Activated B cell treated with CpG ODN at 0.5 μM for 24 hours (primary cell): ENCODE measurements around the gene PRKN. TPM values are rescaled to one million over a fixed set of nuclear protein-coding genes. Genes with fewer than 3 reads are reported as not detected.

Source experiments
- ATAC-seq: fragments of 200-7000 bp; cut with Tn5 transposase; one replicate; pipeline ENCODE4 v1.10.0; 2021; ENCODE audit warnings: low read depth, mild to moderate bottlenecking, moderate library complexity
- CTCF ChIA-PET: fragments of 350-600 bp; sonication (Branson Sonifier 250); formaldehyde crosslinking; loops from one replicate; lab custom pipeline; 2021; ENCODE audit warnings: antibody characterized with exemption; lab: Charles Lee
- POLR2A ChIA-PET: fragments of 350-600 bp; sonication (Branson Sonifier 250); formaldehyde crosslinking; loops from one replicate; lab custom pipeline; 2021; ENCODE audit warnings: antibody characterized with exemption; lab: Charles Lee
- DNase-seq: peaks from one replicate; pipeline ENCODE4 v3.0.0; 2022
- H3K27ac Mint-ChIP-seq: one replicate; pipeline ENCODE4 v1.8.0; 2020; ENCODE audit warnings: mixed read lengths
- H3K27me3 Mint-ChIP-seq: one replicate; pipeline ENCODE4 v1.8.0; 2021; ENCODE audit warnings: mixed read lengths
- H3K36me3 Mint-ChIP-seq: one replicate; pipeline ENCODE4 v1.8.0; 2021; ENCODE audit warnings: low read depth, mixed read lengths
- H3K4me1 Mint-ChIP-seq: one replicate; pipeline ENCODE4 v1.8.0; 2021; ENCODE audit warnings: mixed read lengths
- H3K4me3 Mint-ChIP-seq: one replicate; pipeline ENCODE4 v1.8.0; 2020; ENCODE audit warnings: mild to moderate bottlenecking, mixed read lengths
- H3K9me3 Mint-ChIP-seq: one replicate; pipeline ENCODE4 v1.8.0; 2020; ENCODE audit warnings: mixed read lengths
- CTCF ChIP-seq: fragments of 200-600 bp; IDR thresholded peaks from one replicate; pipeline ENCODE4 v1.8.0; 2022; ENCODE audit warnings: antibody characterized with exemption, mild to moderate bottlenecking
- intact Hi-C: fragments of 100-400 bp; cut with micrococcal nuclease; formaldehyde crosslinking; loops from one replicate; pipeline ENCODE4 v1.15.1; 2024
- total RNA-seq: library from RNA; stranded (reverse); gene quantifications from 2 replicates; pipeline ENCODE4 v1.2.3, GENCODE V29; 2022

The PRKN gene
- total RNA-seq, 1 donor from 2014 or later, result 2.3 TPM

- no peak overlapping the region for H3K27ac Mint-ChIP-seq
- intact Hi-C loops, result no loop called here
- ChIA-PET POLR2A (no interaction called here), CTCF (no interaction called here)
- peaks cover 2% of the 10 kb centered on the region for H3K36me3 Mint-ChIP-seq
- peaks cover 2% of the 10 kb centered on the region for H3K9me3 Mint-ChIP-seq
- H3K4me3 Mint-ChIP-seq, result no peak overlapping the region
- no peaks in the 10 kb centered on the region for H3K4me1 Mint-ChIP-seq
- no peak for DNase-seq
- H3K27me3 Mint-ChIP-seq, result no peaks in the 10 kb centered on the region
- no peak for TF ChIP-seq CTCF
- no peak for ATAC-seq
These were observed 464.9 kb downstream of the PRKN start for GRCh38 chr6:162262466-162263196.

GRCh38 chr6:162261598-162261997 is 466.0 kb downstream of the PRKN start:
- Mint-ChIP-seq H3K4me3 (no peak overlapping the region), H3K27ac (no peak overlapping the region), H3K27me3 (no peaks in the 10 kb centered on the region), H3K9me3 (peaks cover 2% of the 10 kb centered on the region), H3K36me3 (peaks cover 2% of the 10 kb centered on the region), H3K4me1 (no peaks in the 10 kb centered on the region)
- no peak for TF ChIP-seq CTCF
- DNase-seq (no peak), ATAC-seq (no peak)
- POLR2A ChIA-PET, result no interaction called here
- intact Hi-C loops, result no loop called here
- CTCF ChIA-PET, result no interaction called here

GRCh38 chr6:162260027-162260426 is 467.5 kb downstream of the PRKN start:
- no peak for TF ChIP-seq CTCF
- H3K27ac Mint-ChIP-seq, result no peak overlapping the region
- H3K9me3 Mint-ChIP-seq, result peaks cover 2% of the 10 kb centered on the region
- ATAC-seq (no peak), DNase-seq (no peak)
- H3K4me1 Mint-ChIP-seq, result no peaks in the 10 kb centered on the region
- H3K27me3 Mint-ChIP-seq, result no peaks in the 10 kb centered on the region
- H3K36me3 Mint-ChIP-seq, result peaks cover 2% of the 10 kb centered on the region
- intact Hi-C loops, result no loop called here
- ChIA-PET CTCF (no interaction called here), POLR2A (no interaction called here)
- no peak overlapping the region for H3K4me3 Mint-ChIP-seq

- H3K36me3 Mint-ChIP-seq, result peaks cover 2% of the 10 kb centered on the region
- POLR2A ChIA-PET, result no interaction called here
- no peaks in the 10 kb centered on the region for H3K4me1 Mint-ChIP-seq
These were observed 468.9 kb downstream of the PRKN start for GRCh38 chr6:162258647-162259046.

GRCh38 chr6:162256361-162256760 is 471.2 kb downstream of the PRKN start:
- Mint-ChIP-seq H3K9me3 (peaks cover 2% of the 10 kb centered on the region), H3K4me3 (no peak overlapping the region), H3K4me1 (no peaks in the 10 kb centered on the region), H3K27ac (no peak overlapping the region), H3K27me3 (no peaks in the 10 kb centered on the region), H3K36me3 (no peaks in the 10 kb centered on the region)
- intact Hi-C loops, result no loop called here
- TF ChIP-seq CTCF, result no peak
- POLR2A ChIA-PET, result no interaction called here
- CTCF ChIA-PET, result no interaction called here
- no peak for DNase-seq
- ATAC-seq, result no peak

More at GRCh38 chr6:162258647-162259046, 468.9 kb downstream of the PRKN start:
- intact Hi-C loops, result no loop called here
- no peak for TF ChIP-seq CTCF
- no peak for ATAC-seq
- no peak overlapping the region for H3K27ac Mint-ChIP-seq
- DNase-seq, result no peak
- no peaks in the 10 kb centered on the region for H3K27me3 Mint-ChIP-seq
- peaks cover 2% of the 10 kb centered on the region for H3K9me3 Mint-ChIP-seq
- CTCF ChIA-PET, result no interaction called here
- no peak overlapping the region for H3K4me3 Mint-ChIP-seq
